CD4-positive, alpha-beta T cell treated with Interleukin-4 for 4 hours (primary cell): ENCODE data around the gene WFDC2.

Experiments used
- DNase-seq: peaks from one replicate; pipeline ENCODE4 v3.0.0-alpha.2; 2020

The WFDC2 gene

GRCh38 chr20:45469336-45470261 lies at the start of gene WFDC2:
Gene WFDC2, plus strand, starts transcription at chr20:45469753. Its CDS starts 29 bp downstream, at chr20:45469782.
- no peak for DNase-seq

- DNase-seq, result no peak
Measured at GRCh38 chr20:45420125-45420524, 49.4 kb upstream of the WFDC2 start.

- no peak for DNase-seq
Measured at GRCh38 chr20:45423700-45424099, 45.9 kb upstream of the WFDC2 start.

GRCh38 chr20:45425561-45425960 lies 44.0 kb upstream of the WFDC2 start:
- DNase-seq, result no peak

GRCh38 chr20:45426320-45427016 lies 43.1 kb upstream of the WFDC2 start:
- no peak for DNase-seq

- DNase-seq, result no peak
Measured at GRCh38 chr20:45427236-45428149, 42.1 kb upstream of the WFDC2 start.

GRCh38 chr20:45429618-45430017 lies 39.9 kb upstream of the WFDC2 start:
- no peak for DNase-seq

GRCh38 chr20:45432294-45432693 lies 37.3 kb upstream of the WFDC2 start:
- DNase-seq, result no peak

GRCh38 chr20:45433316-45433715 lies 36.2 kb upstream of the WFDC2 start:
- DNase-seq, result no peak

GRCh38 chr20:45433976-45434375 lies 35.6 kb upstream of the WFDC2 start:
- no peak for DNase-seq

- peak; percentile 86 for DNase-seq
Measured at GRCh38 chr20:45436732-45437485, 32.6 kb upstream of the WFDC2 start.

- no peak for DNase-seq
Measured at GRCh38 chr20:45440424-45440823, 29.1 kb upstream of the WFDC2 start.

GRCh38 chr20:45440891-45441685 lies 28.5 kb upstream of the WFDC2 start:
- no peak for DNase-seq

- DNase-seq, result no peak
Measured at GRCh38 chr20:45441746-45442145, 27.8 kb upstream of the WFDC2 start.

- DNase-seq, result peak; percentile 24
Measured at GRCh38 chr20:45444050-45444449, 25.5 kb upstream of the WFDC2 start.

- peak; percentile 42 for DNase-seq
Measured at GRCh38 chr20:45445805-45446562, 23.6 kb upstream of the WFDC2 start.

- DNase-seq, result no peak
Measured at GRCh38 chr20:45448270-45448669, 21.3 kb upstream of the WFDC2 start.

- DNase-seq, result no peak
Measured at GRCh38 chr20:45449528-45449927, 20.0 kb upstream of the WFDC2 start.

- peak; percentile 57 for DNase-seq
Measured at GRCh38 chr20:45450097-45450818, 19.3 kb upstream of the WFDC2 start.

- DNase-seq, result no peak
Measured at GRCh38 chr20:45452238-45452637, 17.3 kb upstream of the WFDC2 start.
